ENCODE results near the gene CXCL8. TPM values are rescaled to one million over a fixed set of nuclear protein-coding genes. Genes with fewer than 3 reads are reported as not detected.

Gene CXCL8
- total and polyA plus RNA-seq, 2 of the 8 experiments (the other 6 are each of a cell fraction or from before 2014, with no cell fraction given), result not detected

DNA sequence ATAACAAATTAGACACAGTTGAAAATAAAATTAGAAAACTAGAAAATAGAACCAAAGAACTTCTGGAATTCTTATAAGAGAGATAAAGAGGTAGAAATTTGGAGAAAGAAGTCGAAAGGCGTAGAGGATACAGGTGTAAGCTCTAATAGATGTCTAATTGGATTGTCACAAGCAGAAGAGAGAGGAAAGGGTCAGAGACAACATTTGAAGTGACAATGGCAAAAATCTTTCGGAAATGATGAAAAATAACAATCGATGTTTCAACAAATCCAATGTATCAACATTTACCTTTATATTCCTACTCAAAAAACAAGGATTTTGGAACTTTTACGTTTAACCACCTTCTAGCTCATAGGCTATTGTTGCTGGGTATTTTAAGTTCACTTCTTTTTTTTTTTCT is 3.8 kb downstream of the CXCL8 start:
- Histone ChIP-seq H3K79me2 (ENCODE audit: control insufficient read depth in 1 of 2, insufficient read depth in 2 of 2, low read length in 2 of 2) (no peaks in the 10 kb centered on the region), H3K56ac (replicated peaks; ENCODE audit: insufficient read length, low read depth, low read length) (no peak overlapping the region), H3K4me3 (ENCODE audit: extremely low read depth in 1 of 4, insufficient read depth in 2 of 4, low read depth in 3 of 4, low read length in 4 of 4) (no peak overlapping the region), H2BK5ac (ENCODE audit: low read depth, low read length) (no peak overlapping the region), H4K5ac (ENCODE audit: insufficient read length, low read depth, low read length) (no peak overlapping the region), H4K91ac (replicated peaks; ENCODE audit: insufficient read length, low read length) (no peak overlapping the region), H3K14ac (ENCODE audit: insufficient read length) (no peak overlapping the region), H3K4ac (replicated peaks; ENCODE audit: insufficient read length, low read depth, low read length) (no peak overlapping the region), H2AFZ (ENCODE audit: low read length) (no peak overlapping the region), H2AK5ac (ENCODE audit: low read depth, low read length) (no peak overlapping the region), H3K27ac (ENCODE audit: low read depth, low read length) (no peak overlapping the region), H2BK15ac (ENCODE audit: low read length) (no peak overlapping the region), H2BK120ac (replicated peaks; ENCODE audit: low read depth, low read length) (no peak overlapping the region), H3K4me2 (ENCODE audit: insufficient read depth in 1 of 2, low read depth in 2 of 2, low read length in 2 of 2) (no peak overlapping the region), H2BK20ac (ENCODE audit: low read length) (no peak overlapping the region), H4K20me1 (replicated peaks in 1 of 2; ENCODE audit: control insufficient read depth in 1 of 2, insufficient read depth in 2 of 2, low read length in 2 of 2) (no peaks in the 10 kb centered on the region), H3K27me3 (replicated peaks in 1 of 4; ENCODE audit: control insufficient read depth in 3 of 4, extremely low read depth in 1 of 4, insufficient read depth in 3 of 4, low read length in 3 of 4) (no peaks in the 10 kb centered on the region), H3K36me3 (ENCODE audit: control insufficient read depth in 2 of 4, insufficient read depth in 4 of 4, low read length in 3 of 4) (no peaks in the 10 kb centered on the region), H3K79me1 (ENCODE audit: low read depth, low read length) (no peaks in the 10 kb centered on the region), H2BK12ac (ENCODE audit: low read depth, low read length) (no peak overlapping the region), H3K4me1 (replicated peaks in 1 of 4; ENCODE audit: control insufficient read depth in 3 of 4, insufficient read depth in 4 of 4, low read length in 3 of 4) (no peaks in the 10 kb centered on the region), H3K23me2 (ENCODE audit: low read depth, low read length) (no peaks in the 10 kb centered on the region), H3K23ac (ENCODE audit: insufficient read length) (no peak overlapping the region), H3K9ac (replicated peaks in 1 of 4; ENCODE audit: extremely low read depth in 1 of 4, low read depth in 3 of 4, low read length in 3 of 4) (no peak overlapping the region), H3K18ac (ENCODE audit: extremely low read depth, low read length) (no peak overlapping the region), H3K9me3 (ENCODE audit: insufficient read depth in 2 of 2, low read depth in 1 of 2, low read length in 1 of 2) (no peaks in the 10 kb centered on the region), H4K8ac (ENCODE audit: extremely low read depth, insufficient read depth, low read length) (no peak overlapping the region)
- 85 to 100% methylated on average over 2 to 5 of the region's 5 CpGs for WGBS, 2 experiments (ENCODE audit: extremely low coverage in 1 of 2, insufficient coverage in 1 of 2, insufficient read length in 1 of 2, insufficient replicate concordance in 2 of 2, low coverage in 1 of 2, low lambda C conversion rate in 2 of 2, missing lambda C conversion rate in 1 of 2)
- POLR2A ChIA-PET (ENCODE audit: partially characterized antibody), result no interaction called here
- CTCF ChIA-PET (ENCODE audit: partially characterized antibody), result no interaction called here
- FAIRE-seq, result no peak
- DNase-seq (ENCODE audit: low read depth in 1 of 2, low spot score in 2 of 2), result no peak
- TF ChIP-seq KDM5A (IDR thresholded peaks at IDR 0.05; ENCODE audit: low read length) (no peak), TEAD4 (IDR thresholded peaks at IDR 0.05; ENCODE audit: low read depth, low read length) (no peak), SIN3A (conservative IDR thresholded peaks at IDR 0.05 in 1 of 2, IDR thresholded peaks at IDR 0.05 in 1 of 2; ENCODE audit: low read depth in 1 of 2, low read length in 2 of 2) (no peak), RFX5 (IDR thresholded peaks at IDR 0.05; ENCODE audit: borderline replicate concordance, low read depth, low read length) (no peak), JUND (IDR thresholded peaks at IDR 0.05; ENCODE audit: low read length) (no peak), EP300 (IDR thresholded peaks at IDR 0.05; ENCODE audit: borderline replicate concordance in 1 of 2, low read depth in 2 of 2, low read length in 2 of 2) (no peak)
- TF ChIP-seq, protein P1, sequence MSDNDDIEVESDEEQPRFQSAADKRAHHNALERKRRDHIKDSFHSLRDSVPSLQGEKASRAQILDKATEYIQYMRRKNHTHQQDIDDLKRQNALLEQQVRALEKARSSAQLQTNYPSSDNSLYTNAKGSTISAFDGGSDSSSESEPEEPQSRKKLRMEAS (IDR thresholded peaks at IDR 0.05), result no peak

All from H1 (cell line).